Brain microvascular endothelial cell (primary cell): Measurements from ENCODE around the gene TMIGD1.

Experiments
- DNase-seq: peaks from one replicate; pipeline ENCODE4 v3.0.0-alpha.2; 2020
- H3K27ac ChIP-seq: fragments of 250-450 bp; sonication (Bioruptor Pico); 2 replicates; pipeline ENCODE4 v1.5.1; 2020; ENCODE audit warnings: mild to moderate bottlenecking, moderate library complexity
- H3K27me3 ChIP-seq: fragments of 250-450 bp; sonication (Bioruptor Pico); replicated peaks from 2 replicates; pipeline ENCODE4 v1.5.1; 2020; ENCODE audit warnings: mild to moderate bottlenecking
- H3K36me3 ChIP-seq: fragments of 250-450 bp; sonication (Bioruptor Pico); replicated peaks from 2 replicates; pipeline ENCODE4 v1.5.1; 2020; ENCODE audit warnings: mild to moderate bottlenecking
- H3K4me3 ChIP-seq: 2 replicates; pipeline ENCODE4 v1.5.1; 2011; ENCODE audit warnings: low read depth, mild to moderate bottlenecking, control low read depth, low read length, moderate library complexity
- CTCF ChIP-seq: IDR thresholded peaks from 2 replicates; pipeline ENCODE4 v1.5.1; 2011; ENCODE audit warnings: low read depth, mild to moderate bottlenecking, moderate library complexity, low read length, control low read depth, inconsistent platforms; ENCODE audit errors: missing control alignments
- in situ Hi-C: cut with HindIII; loops from 2 replicates; pipeline ENCODE4 v1.10.0; 2017; ENCODE audit warnings: low sequenced_read_pairs, low pct_ligation_motif_present

The TMIGD1 gene

GRCh38 chr17:30290696-30291542 is 42.9 kb downstream of the TMIGD1 start:
- TF ChIP-seq CTCF: no peak
- no peak overlapping the region for H3K27ac ChIP-seq
- in situ Hi-C loops: no loop called here
- peak; percentile 20 for DNase-seq
- H3K4me3 ChIP-seq: peak overlapping the region; percentile 85
- peaks cover 17% of the 10 kb centered on the region for H3K36me3 ChIP-seq
- H3K27me3 ChIP-seq: no peaks in the 10 kb centered on the region

GRCh38 chr17:30290077-30290476 is 43.8 kb downstream of the TMIGD1 start:
- Histone ChIP-seq H3K27ac (no peak overlapping the region), H3K4me3 (no peak overlapping the region), H3K27me3 (no peaks in the 10 kb centered on the region), H3K36me3 (peaks cover 23% of the 10 kb centered on the region)
- DNase-seq: no peak
- no peak for TF ChIP-seq CTCF
- in situ Hi-C loops: no loop called here

GRCh38 chr17:30279156-30279555 is 54.7 kb downstream of the TMIGD1 start:
- Histone ChIP-seq H3K27me3 (no peaks in the 10 kb centered on the region), H3K27ac (no peak overlapping the region), H3K4me3 (no peak overlapping the region), H3K36me3 (peaks cover 11% of the 10 kb centered on the region)
- DNase-seq: no peak
- in situ Hi-C loops: no loop called here
- TF ChIP-seq CTCF: no peak

GRCh38 chr17:30278032-30278431 is 55.8 kb downstream of the TMIGD1 start:
- DNase-seq: peak; percentile 68
- peak; percentile 67 for TF ChIP-seq CTCF
- Histone ChIP-seq H3K27me3 (no peaks in the 10 kb centered on the region), H3K36me3 (peaks cover 8% of the 10 kb centered on the region), H3K4me3 (no peak overlapping the region), H3K27ac (no peak overlapping the region)
- in situ Hi-C loops: no loop called here

GRCh38 chr17:30275911-30276310 is 57.9 kb downstream of the TMIGD1 start:
- Histone ChIP-seq H3K27me3 (no peaks in the 10 kb centered on the region), H3K36me3 (peaks cover 18% of the 10 kb centered on the region), H3K4me3 (no peak overlapping the region), H3K27ac (no peak overlapping the region)
- in situ Hi-C loops: no loop called here
- no peak for DNase-seq
- no peak for TF ChIP-seq CTCF

GRCh38 chr17:30274887-30275286 is 59.0 kb downstream of the TMIGD1 start:
- TF ChIP-seq CTCF: no peak
- Histone ChIP-seq H3K27me3 (no peaks in the 10 kb centered on the region), H3K36me3 (peaks cover 20% of the 10 kb centered on the region), H3K4me3 (no peak overlapping the region), H3K27ac (no peak overlapping the region)
- in situ Hi-C loops: no loop called here
- no peak for DNase-seq
